GM10847 (cell line): ENCODE data around the gene APBB2.

Experiments
- POLR2A ChIP-seq: IDR thresholded peaks from 2 replicates; pipeline ENCODE4 v1.6.1; 2011; ENCODE audit not compliant: insufficient read length; ENCODE audit errors: extremely low read depth

The APBB2 gene

GRCh38 chr4:40908702-40909362 is 305.5 kb downstream of the APBB2 start:
- TF ChIP-seq POLR2A, result no peak

DNA sequence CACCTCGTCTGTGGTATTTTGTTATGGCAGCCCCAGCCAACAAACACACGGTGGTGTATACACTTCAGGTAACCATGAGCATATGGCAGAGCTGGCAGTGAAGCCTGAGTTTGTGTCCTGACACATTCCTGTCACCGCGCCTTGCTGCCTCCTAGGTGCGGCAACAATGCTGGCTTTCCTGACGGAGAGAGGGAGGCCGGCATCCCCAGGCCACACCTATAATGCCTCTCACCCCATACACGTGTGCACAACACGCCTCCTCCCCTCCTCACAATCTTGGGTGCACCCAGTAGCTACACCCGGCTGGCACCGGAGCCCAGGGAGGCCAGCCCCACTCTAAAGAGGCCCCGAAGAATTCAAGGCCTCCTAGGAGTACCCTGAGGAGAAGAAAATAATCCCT is 306.0 kb downstream of the APBB2 start:
- no peak for TF ChIP-seq POLR2A

DNA sequence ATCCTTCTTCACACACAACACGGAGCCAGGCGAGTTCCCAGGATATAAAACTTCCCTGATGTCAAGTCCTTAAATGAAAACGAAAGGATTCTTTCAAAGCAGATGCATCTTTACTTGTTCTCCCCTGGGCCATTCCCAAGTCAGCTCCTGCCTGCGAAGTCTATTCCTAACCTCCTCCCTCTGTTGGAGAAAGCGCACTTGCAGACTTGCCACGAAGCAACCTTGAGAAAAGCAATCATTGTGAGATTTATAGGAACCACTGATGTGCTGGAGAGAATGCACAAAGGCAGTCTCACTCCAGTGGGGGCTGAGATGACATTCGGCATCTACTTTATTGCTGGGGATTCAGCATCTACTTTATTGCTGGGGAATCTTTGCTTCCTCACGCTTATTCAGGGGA is 308.9 kb downstream of the APBB2 start:
- TF ChIP-seq POLR2A, result no peak

DNA sequence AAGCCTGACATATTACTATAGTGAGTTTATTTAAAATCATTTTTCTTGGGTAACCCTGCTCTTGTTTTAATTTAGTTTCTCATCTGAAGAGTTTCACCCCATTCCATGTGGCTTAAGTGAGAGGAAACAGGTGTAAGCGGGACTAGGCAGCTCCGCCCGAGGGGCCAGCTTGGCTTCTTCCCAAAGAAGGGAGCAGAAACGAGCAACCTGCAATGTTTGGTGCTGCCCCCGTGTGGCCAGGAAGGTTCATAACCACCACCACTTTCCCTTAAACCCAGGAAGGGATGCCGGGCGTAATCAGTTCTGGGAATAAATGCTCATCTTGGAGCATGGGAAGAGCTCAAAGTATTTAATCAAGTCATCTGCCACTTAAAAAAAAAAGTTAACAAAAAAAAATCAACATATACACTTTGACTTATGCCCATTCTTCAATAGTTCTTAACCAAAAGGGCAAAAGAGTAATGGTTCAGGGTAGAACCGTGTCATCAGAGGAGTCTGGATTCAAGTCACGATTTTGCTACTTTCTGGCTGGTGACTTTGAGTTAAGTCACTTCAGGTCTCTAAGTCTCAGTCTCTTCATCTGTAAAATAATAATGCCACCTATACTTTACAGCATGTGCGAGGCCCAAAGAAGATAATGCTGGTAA is 316.7 kb downstream of the APBB2 start:
- no peak for TF ChIP-seq POLR2A

DNA sequence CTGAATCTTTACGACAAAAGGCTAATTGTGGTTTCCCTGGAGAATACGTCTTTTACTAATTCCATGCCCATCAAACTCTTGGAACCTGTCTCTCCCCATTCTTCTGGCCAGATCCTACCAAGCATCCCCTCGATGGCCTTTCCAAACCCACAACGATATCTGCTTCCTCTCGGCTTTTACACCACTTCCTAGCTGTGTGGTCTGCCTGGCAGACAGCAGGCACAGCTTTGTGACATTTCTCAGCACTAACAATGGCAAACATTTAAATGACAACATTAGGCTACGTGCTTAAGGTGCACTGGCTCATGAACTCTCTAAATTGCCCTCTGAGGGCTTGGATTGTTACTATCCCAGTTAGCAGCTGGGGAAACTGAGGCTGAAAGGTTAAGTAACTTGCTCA is 323.6 kb downstream of the APBB2 start:
- TF ChIP-seq POLR2A, result no peak

DNA sequence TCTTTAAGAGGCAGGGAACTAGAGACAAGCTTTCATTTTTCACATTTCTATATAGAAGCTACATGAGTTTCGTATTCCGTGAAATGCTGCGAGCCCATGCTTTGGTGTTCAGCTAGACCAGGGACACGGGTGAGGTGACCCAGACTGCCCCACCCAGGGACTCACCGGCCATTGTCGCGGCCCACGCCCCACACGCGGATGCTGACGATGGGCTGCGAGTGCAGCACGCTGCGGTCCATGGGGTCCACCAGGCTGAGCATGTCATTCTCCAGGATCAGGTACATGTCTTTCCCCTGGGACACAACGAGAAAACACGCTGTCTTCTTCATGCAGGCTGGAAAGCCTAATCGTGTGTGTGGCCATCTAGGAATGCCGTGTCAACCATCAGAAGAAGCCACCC is 324.1 kb downstream of the APBB2 start:
- no peak for TF ChIP-seq POLR2A

DNA sequence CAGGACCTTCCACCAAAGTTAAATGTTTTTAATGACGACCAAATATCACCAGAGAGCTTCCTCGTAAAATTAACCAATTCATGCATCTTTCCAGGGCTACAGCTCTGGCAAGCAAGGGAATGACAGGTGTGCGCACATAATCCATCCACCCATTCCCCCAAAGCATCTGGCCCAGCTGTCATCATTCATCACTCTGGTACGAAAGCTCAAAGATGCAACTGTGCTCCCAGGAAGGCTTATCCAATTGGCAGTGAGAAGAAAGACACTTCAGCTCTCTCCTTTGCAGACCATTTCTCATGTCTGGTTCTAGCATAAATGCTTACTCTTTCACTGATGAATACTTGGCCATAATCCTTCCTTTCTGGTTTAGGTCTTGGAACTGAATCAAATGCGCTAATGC is 325.4 kb downstream of the APBB2 start:
- no peak for TF ChIP-seq POLR2A

DNA sequence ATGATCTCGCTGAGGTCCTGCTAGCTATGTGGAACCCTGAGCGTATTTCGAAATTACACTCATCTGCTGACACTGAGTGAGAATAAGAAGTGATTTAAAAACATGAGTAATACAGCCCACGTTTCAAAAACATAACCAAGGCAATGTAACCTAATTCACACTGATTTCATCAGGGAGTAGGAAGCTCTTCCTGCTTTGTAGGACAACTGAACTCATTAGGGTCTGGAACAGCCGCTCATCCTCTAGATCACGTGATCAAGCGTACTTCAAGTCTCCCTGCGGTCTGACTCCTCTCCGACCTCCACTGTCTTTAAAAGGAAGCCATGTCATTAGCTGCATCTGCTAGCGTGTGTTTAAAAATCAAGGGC is 326.6 kb downstream of the APBB2 start:
- no peak for TF ChIP-seq POLR2A

- TF ChIP-seq POLR2A, result no peak
These were observed 327.2 kb downstream of the APBB2 start for GRCh38 chr4:40886931-40887763.

DNA sequence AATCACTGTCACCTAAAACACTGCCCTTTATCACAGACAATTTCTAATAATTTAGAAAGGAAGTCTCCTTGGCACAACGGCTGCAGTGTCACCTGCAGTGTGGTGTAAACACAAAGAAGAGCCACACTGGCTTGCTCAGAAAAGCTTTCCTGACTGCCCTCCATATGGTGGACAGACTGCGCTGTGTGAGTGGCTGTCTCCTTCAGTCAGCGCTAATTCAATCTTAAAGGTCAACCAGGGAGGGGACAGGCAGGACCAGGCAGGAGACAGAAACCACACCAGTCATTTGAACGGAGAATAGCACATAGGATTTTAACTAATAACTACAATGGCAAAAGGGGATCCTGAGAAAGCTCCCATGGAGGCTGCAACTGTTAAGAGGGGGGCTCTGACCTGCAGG is 332.5 kb downstream of the APBB2 start:
- no peak for TF ChIP-seq POLR2A

GRCh38 chr4:40881096-40881495 is 333.2 kb downstream of the APBB2 start:
- no peak for TF ChIP-seq POLR2A

- no peak for TF ChIP-seq POLR2A
These were observed 335.7 kb downstream of the APBB2 start for GRCh38 chr4:40878548-40879055.

- TF ChIP-seq POLR2A, result no peak
These were observed 337.3 kb downstream of the APBB2 start for GRCh38 chr4:40877081-40877480.

DNA sequence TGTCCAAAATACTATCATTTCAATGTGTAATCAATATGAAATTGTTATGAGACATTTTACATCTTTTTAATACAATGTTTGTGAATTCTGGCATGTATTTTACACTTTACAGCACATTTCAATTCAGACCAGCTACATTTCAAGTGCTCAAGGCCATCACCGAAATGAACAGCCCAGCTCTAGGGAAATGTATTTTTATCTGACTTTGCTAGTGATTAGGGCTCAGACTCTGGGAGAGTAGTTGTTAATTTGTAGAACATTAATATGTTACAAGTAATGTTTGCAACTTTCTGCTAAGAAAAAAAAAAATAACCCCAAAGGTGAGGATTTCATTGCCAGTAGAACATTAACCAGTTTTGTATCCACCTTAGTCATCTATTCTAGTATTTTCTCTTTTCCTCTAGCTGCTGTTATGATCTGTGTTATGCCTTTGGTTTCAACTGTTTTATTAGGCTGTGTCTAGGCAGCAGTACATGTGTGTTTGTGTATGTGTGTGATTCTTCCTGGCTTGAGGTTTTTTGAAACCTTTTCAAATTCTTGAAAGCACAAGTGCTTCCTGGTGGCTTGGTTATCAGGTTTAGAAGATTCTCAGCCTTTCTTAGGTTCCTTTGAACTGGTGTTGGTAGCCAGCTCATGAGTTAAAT is 338.7 kb downstream of the APBB2 start:
- TF ChIP-seq POLR2A, result no peak

DNA sequence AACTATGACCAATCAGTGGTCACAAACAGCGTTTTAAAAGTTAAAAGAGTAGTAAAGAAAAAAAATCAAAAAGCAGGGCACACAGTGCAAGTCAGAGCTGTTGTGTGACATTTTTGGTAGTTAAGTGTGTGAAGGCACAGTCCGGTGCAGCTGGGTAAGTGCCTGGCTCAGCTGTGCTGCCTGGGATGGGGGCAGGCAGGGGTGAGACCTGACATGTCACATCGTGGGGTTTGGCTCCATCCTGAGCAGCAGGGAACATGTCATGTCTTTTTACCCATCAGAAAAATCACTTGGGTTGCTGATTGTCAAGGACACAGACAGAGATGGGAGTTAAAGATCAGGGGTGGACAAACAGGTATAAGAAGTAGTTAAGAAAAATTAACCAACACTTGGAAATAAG is 339.4 kb downstream of the APBB2 start:
- TF ChIP-seq POLR2A, result no peak
